T-helper 2 cell treated with Interferon-gamma antibody and Interleukin-4, amounts not matched to agents 5 μg/mL and 100 μg/mL, for 36 hours (primary cell): ENCODE measurements around the gene TRABD2B.

Source experiments
- DNase-seq: peaks from one replicate; pipeline ENCODE4 v3.0.0; 2021; ENCODE audit warnings: low spot score
- H3K27ac Mint-ChIP-seq: one replicate; pipeline ENCODE4 v1.8.0; 2021; ENCODE audit warnings: mild to moderate bottlenecking, mixed read lengths
- H3K27me3 Mint-ChIP-seq: one replicate; pipeline ENCODE4 v1.8.0; 2021; ENCODE audit warnings: low read depth, mixed read lengths
- H3K36me3 Mint-ChIP-seq: one replicate; pipeline ENCODE4 v1.8.0; 2021; ENCODE audit warnings: low read depth, mixed read lengths
- H3K4me1 Mint-ChIP-seq: one replicate; pipeline ENCODE4 v1.8.0; 2021; ENCODE audit warnings: low read depth, mixed read lengths
- H3K4me3 Mint-ChIP-seq: one replicate; pipeline ENCODE4 v1.8.0; 2022; ENCODE audit warnings: mild to moderate bottlenecking, moderate library complexity, mixed read lengths
- H3K9me3 Mint-ChIP-seq: one replicate; pipeline ENCODE4 v1.8.0; 2021; ENCODE audit warnings: mixed read lengths

The TRABD2B gene

GRCh38 chr1:47763591-47764171 lies 233.5 kb downstream of the TRABD2B start:
- no peaks in the 10 kb centered on the region for H3K9me3 Mint-ChIP-seq
- no peaks in the 10 kb centered on the region for H3K4me1 Mint-ChIP-seq
- DNase-seq: no peak
- no peak overlapping the region for H3K27ac Mint-ChIP-seq
- no peaks in the 10 kb centered on the region for H3K36me3 Mint-ChIP-seq
- H3K4me3 Mint-ChIP-seq: no peak overlapping the region
- H3K27me3 Mint-ChIP-seq: no peaks in the 10 kb centered on the region

GRCh38 chr1:47761974-47762373 lies 235.2 kb downstream of the TRABD2B start:
- H3K4me1 Mint-ChIP-seq: no peaks in the 10 kb centered on the region
- no peaks in the 10 kb centered on the region for H3K36me3 Mint-ChIP-seq

GRCh38 chr1:47761201-47761930 lies 235.8 kb downstream of the TRABD2B start:
- H3K9me3 Mint-ChIP-seq: no peaks in the 10 kb centered on the region
- no peaks in the 10 kb centered on the region for H3K36me3 Mint-ChIP-seq
- DNase-seq: no peak
- no peak overlapping the region for H3K27ac Mint-ChIP-seq
- H3K27me3 Mint-ChIP-seq: no peaks in the 10 kb centered on the region
- H3K4me1 Mint-ChIP-seq: no peaks in the 10 kb centered on the region
- H3K4me3 Mint-ChIP-seq: no peak overlapping the region

More at GRCh38 chr1:47761974-47762373, 235.2 kb downstream of the TRABD2B start:
- Mint-ChIP-seq H3K9me3 (no peaks in the 10 kb centered on the region), H3K27ac (no peak overlapping the region), H3K4me3 (no peak overlapping the region), H3K27me3 (no peaks in the 10 kb centered on the region)
- no peak for DNase-seq

GRCh38 chr1:47759936-47760629 lies 237.1 kb downstream of the TRABD2B start:
- Mint-ChIP-seq H3K4me1 (no peaks in the 10 kb centered on the region), H3K27me3 (no peaks in the 10 kb centered on the region), H3K9me3 (no peaks in the 10 kb centered on the region), H3K36me3 (no peaks in the 10 kb centered on the region), H3K4me3 (no peak overlapping the region), H3K27ac (no peak overlapping the region)
- DNase-seq: no peak

GRCh38 chr1:47759251-47759935 lies 237.8 kb downstream of the TRABD2B start:
- no peak for DNase-seq
- H3K4me1 Mint-ChIP-seq: no peaks in the 10 kb centered on the region
- no peak overlapping the region for H3K27ac Mint-ChIP-seq
- no peaks in the 10 kb centered on the region for H3K9me3 Mint-ChIP-seq
- H3K4me3 Mint-ChIP-seq: no peak overlapping the region
- H3K36me3 Mint-ChIP-seq: no peaks in the 10 kb centered on the region
- no peaks in the 10 kb centered on the region for H3K27me3 Mint-ChIP-seq

GRCh38 chr1:47758341-47759250 lies 238.6 kb downstream of the TRABD2B start:
- no peak overlapping the region for H3K27ac Mint-ChIP-seq
- H3K9me3 Mint-ChIP-seq: no peaks in the 10 kb centered on the region
- DNase-seq: no peak
- no peaks in the 10 kb centered on the region for H3K4me1 Mint-ChIP-seq
- H3K36me3 Mint-ChIP-seq: no peaks in the 10 kb centered on the region
- H3K4me3 Mint-ChIP-seq: no peak overlapping the region
- no peaks in the 10 kb centered on the region for H3K27me3 Mint-ChIP-seq

- Mint-ChIP-seq H3K4me3 (no peak overlapping the region), H3K36me3 (no peaks in the 10 kb centered on the region), H3K27me3 (peaks cover 1% of the 10 kb centered on the region), H3K27ac (no peak overlapping the region), H3K9me3 (no peaks in the 10 kb centered on the region), H3K4me1 (no peaks in the 10 kb centered on the region)
- DNase-seq: no peak
Observed at GRCh38 chr1:47757226-47757975, 239.8 kb downstream of the TRABD2B start.

GRCh38 chr1:47756411-47756810 lies 240.8 kb downstream of the TRABD2B start:
- Mint-ChIP-seq H3K4me1 (no peaks in the 10 kb centered on the region), H3K4me3 (no peak overlapping the region), H3K36me3 (no peaks in the 10 kb centered on the region), H3K9me3 (no peaks in the 10 kb centered on the region), H3K27ac (no peak overlapping the region), H3K27me3 (peaks cover 2% of the 10 kb centered on the region)
- DNase-seq: no peak

- H3K36me3 Mint-ChIP-seq: no peaks in the 10 kb centered on the region
- no peak for DNase-seq
- H3K4me1 Mint-ChIP-seq: no peaks in the 10 kb centered on the region
- H3K27ac Mint-ChIP-seq: no peak overlapping the region
- H3K9me3 Mint-ChIP-seq: no peaks in the 10 kb centered on the region
- H3K4me3 Mint-ChIP-seq: no peak overlapping the region
- peaks cover 2% of the 10 kb centered on the region for H3K27me3 Mint-ChIP-seq
Observed at GRCh38 chr1:47756006-47756405, 241.2 kb downstream of the TRABD2B start.

- no peaks in the 10 kb centered on the region for H3K9me3 Mint-ChIP-seq
- peak; percentile 10 for DNase-seq
- H3K4me1 Mint-ChIP-seq: no peaks in the 10 kb centered on the region
- H3K36me3 Mint-ChIP-seq: no peaks in the 10 kb centered on the region
- H3K4me3 Mint-ChIP-seq: no peak overlapping the region
- H3K27ac Mint-ChIP-seq: no peak overlapping the region
- peaks cover 2% of the 10 kb centered on the region for H3K27me3 Mint-ChIP-seq
Observed at GRCh38 chr1:47755101-47755990, 241.8 kb downstream of the TRABD2B start.

GRCh38 chr1:47754221-47754620 lies 243.0 kb downstream of the TRABD2B start:
- peaks cover 2% of the 10 kb centered on the region for H3K27me3 Mint-ChIP-seq
- H3K4me3 Mint-ChIP-seq: no peak overlapping the region
- H3K27ac Mint-ChIP-seq: no peak overlapping the region
- no peaks in the 10 kb centered on the region for H3K4me1 Mint-ChIP-seq
- H3K36me3 Mint-ChIP-seq: no peaks in the 10 kb centered on the region
- no peak for DNase-seq
- no peaks in the 10 kb centered on the region for H3K9me3 Mint-ChIP-seq

GRCh38 chr1:47753808-47754207 lies 243.4 kb downstream of the TRABD2B start:
- Mint-ChIP-seq H3K4me1 (no peaks in the 10 kb centered on the region), H3K27me3 (peaks cover 2% of the 10 kb centered on the region), H3K4me3 (no peak overlapping the region), H3K27ac (no peak overlapping the region), H3K9me3 (no peaks in the 10 kb centered on the region), H3K36me3 (no peaks in the 10 kb centered on the region)
- DNase-seq: no peak
